ENCODE data around the gene SLAMF1. TPM values are rescaled to one million over a fixed set of nuclear protein-coding genes. Genes with fewer than 3 reads are reported as not detected.
"Not testable (repeated sequence)": the region's sequence is repeated elsewhere in the genome, so short reads cannot be mapped to it uniquely, and the experiment has no call there.

Gene SLAMF1
- total RNA-seq (under 1 TPM in 5 of 6 donors, not detected in 1; 0.16 to 0.47 (median 0.40) TPM), polyA plus RNA-seq (under 1 TPM; 0.19 to 0.38 TPM)

- no peaks in the 10 kb centered on the region for H3K36me3 ChIP-seq
- no peak for TF ChIP-seq CTCF (IDR thresholded peaks at IDR 0.05)
- no peak within 1 kb of the TSS for H3K27ac ChIP-seq
- WGBS, 2 donors, result 80 to 81% methylated on average over 11 of the region's 11 CpGs
- intact Hi-C loops (cut with DNase I), result no loop called here
- DNase-seq (no peak), FAIRE-seq (no peak), ATAC-seq (peak in 2 of 4 donors; percentile 24 to 34)
- H3K9me3 ChIP-seq, result no peaks in the 10 kb centered on the region
- no peak within 1 kb of the TSS for H3K4me3 ChIP-seq
- no peaks in the 10 kb centered on the region for H3K27me3 ChIP-seq
- H3K4me1 ChIP-seq, result peaks cover 0 to 3% (median 0%) of the 10 kb centered on the region in 3 donors
Observed at GRCh38 chr1:160646711-160647328, at the start of gene SLAMF1. Gene SLAMF1, minus strand, starts transcription at chr1:160647044. Its CDS starts 99 bp downstream, at chr1:160646945.

- H3K36me3 ChIP-seq; H3K4me1 ChIP-seq; DNase-seq; intact Hi-C loops (cut with DNase I); H3K27ac ChIP-seq; H3K27me3 ChIP-seq; H3K9me3 ChIP-seq; ATAC-seq; FAIRE-seq; H3K4me3 ChIP-seq: not testable (repeated sequence)
- 60 to 76% methylated on average over 10 of the region's 10 CpGs for WGBS, 2 donors
Observed at GRCh38 chr1:160692390-160692789, 45.5 kb upstream of the SLAMF1 start.

GRCh38 chr1:160685266-160685665, 38.4 kb upstream of the SLAMF1 start:
- no peaks in the 10 kb centered on the region for H3K27me3 ChIP-seq
- H3K36me3 ChIP-seq, result no peaks in the 10 kb centered on the region
- ATAC-seq, result no peak
- no peak for FAIRE-seq
- intact Hi-C loops (cut with DNase I), result no loop called here
- no peaks in the 10 kb centered on the region for H3K4me1 ChIP-seq
- no peaks in the 10 kb centered on the region for H3K9me3 ChIP-seq
- no peak for TF ChIP-seq CTCF (IDR thresholded peaks at IDR 0.05)
- no peak for DNase-seq
- no peak overlapping the region for H3K4me3 ChIP-seq
- no peak overlapping the region for H3K27ac ChIP-seq

- DNase-seq (no peak), FAIRE-seq (no peak), ATAC-seq (no peak)
- H3K36me3 ChIP-seq, result no peaks in the 10 kb centered on the region
- no peak for TF ChIP-seq CTCF (IDR thresholded peaks at IDR 0.05)
- no peak overlapping the region for H3K27ac ChIP-seq
- intact Hi-C loops (cut with DNase I), result no loop called here
- no peaks in the 10 kb centered on the region for H3K9me3 ChIP-seq
- no peak overlapping the region for H3K4me3 ChIP-seq
- no peaks in the 10 kb centered on the region for H3K4me1 ChIP-seq
- H3K27me3 ChIP-seq, result no peaks in the 10 kb centered on the region
- 65 to 81% methylated on average over 4 of the region's 4 CpGs for WGBS, 2 donors
Observed at GRCh38 chr1:160682983-160683865, 36.4 kb upstream of the SLAMF1 start.

GRCh38 chr1:160681891-160682140, 35.0 kb upstream of the SLAMF1 start:
- ATAC-seq, result no peak
- no peaks in the 10 kb centered on the region for H3K9me3 ChIP-seq
- TF ChIP-seq CTCF (IDR thresholded peaks at IDR 0.05), result no peak
- WGBS, 2 donors, result 94 to 97% methylated on average over 3 of the region's 3 CpGs
- no peak for FAIRE-seq
- no peak for DNase-seq
- no peak overlapping the region for H3K27ac ChIP-seq
- H3K4me3 ChIP-seq, result no peak overlapping the region
- no peaks in the 10 kb centered on the region for H3K4me1 ChIP-seq
- H3K27me3 ChIP-seq, result no peaks in the 10 kb centered on the region
- intact Hi-C loops (cut with DNase I), result no loop called here
- no peaks in the 10 kb centered on the region for H3K36me3 ChIP-seq
